K562 (cell line): Measurements from ENCODE around the gene PRRC2A. TPM values are rescaled to one million over a fixed set of nuclear protein-coding genes. Genes with fewer than 3 reads are reported as not detected.

Source experiments
- CBFA2T3 ChIP-seq: fragments of 450-650 bp; IDR thresholded peaks from 2 replicates; pipeline ENCODE4 v1.6.1; 2017
- CREB1 ChIP-seq, 2 experiments: sonication (generic) in 1 of 2; formaldehyde crosslinking in 1 of 2; IDR thresholded peaks; 2 replicates each; pipeline versions ENCODE4 v1.6.1 to v1.8.0; 2012 to 2022; ENCODE audit warnings: inconsistent platforms in 1 of 2, mild to moderate bottlenecking in 1 of 2, missing genetic modification reagents in 1 of 2, moderate library complexity in 1 of 2
- MBD2 ChIP-seq: sonication (generic); IDR thresholded peaks from 2 replicates; pipeline ENCODE4 v1.6.1; 2016; ENCODE audit warnings: low read depth, borderline replicate concordance
- MCM5 ChIP-seq: fragments of 450-650 bp; IDR thresholded peaks from 2 replicates; pipeline ENCODE4 v1.6.1; 2016; ENCODE audit warnings: low read depth
- MYBL2 ChIP-seq, 2 experiments: fragments of 450-650 bp in 1 of 2; sonication (generic) in 1 of 2; formaldehyde crosslinking in 1 of 2; IDR thresholded peaks; 2 replicates each; pipeline versions ENCODE4 v1.6.1 to v1.8.1; 2017 to 2022; ENCODE audit warnings: borderline replicate concordance in 1 of 2, inconsistent platforms in 1 of 2, low read depth in 1 of 2, mild to moderate bottlenecking in 1 of 2, missing genetic modification reagents in 1 of 2, moderate library complexity in 1 of 2
- OTX1 ChIP-seq: fragments of 450-650 bp; formaldehyde crosslinking; IDR thresholded peaks from 2 replicates; pipeline ENCODE4 v1.4.0; 2022; ENCODE audit warnings: mild to moderate bottlenecking
- PYGO2 ChIP-seq: fragments of 450-650 bp; IDR thresholded peaks from 2 replicates; pipeline ENCODE4 v1.6.1; 2016; ENCODE audit warnings: mild to moderate bottlenecking, missing genetic modification characterization, moderate library complexity, missing compliant biosample characterization
- RFX7 ChIP-seq: fragments of 250-450 bp; sonication (Bioruptor Pico); IDR thresholded peaks from 2 replicates; pipeline ENCODE4 v1.5.1; 2021; ENCODE audit warnings: mild to moderate bottlenecking
- TCF7 ChIP-seq: sonication (generic); IDR thresholded peaks from 2 replicates; pipeline ENCODE4 v1.6.1; 2016; ENCODE audit warnings: antibody characterized with exemption, borderline replicate concordance
- TRIM24 ChIP-seq, 2 experiments: fragments of 450-650 bp; IDR thresholded peaks; 2 replicates each; pipeline ENCODE4 v1.6.1; 2016
- ZBTB12 ChIP-seq: fragments of 250-450 bp; sonication (Bioruptor Pico); IDR thresholded peaks from 2 replicates; pipeline ENCODE4 v1.4.0; 2020
- ZBTB17 ChIP-seq: fragments of 450-650 bp; formaldehyde crosslinking; IDR thresholded peaks from 2 replicates; pipeline ENCODE4 v1.4.0; 2020; ENCODE audit warnings: mild to moderate bottlenecking
- ZBTB7A ChIP-seq: IDR thresholded peaks from 2 replicates; pipeline ENCODE4 v1.6.1; 2011; ENCODE audit warnings: low read depth, mild to moderate bottlenecking, low read length, moderate library complexity, borderline replicate concordance; ENCODE audit not compliant: control insufficient read depth
- ZNF146 ChIP-seq: IDR thresholded peaks from one replicate; pipeline ENCODE4 v1.6.1; 2018; ENCODE audit warnings: missing compliant biosample characterization; ENCODE audit not compliant: unreplicated experiment
- ZNF324 ChIP-seq: fragments of 250-450 bp; sonication (Bioruptor Pico); IDR thresholded peaks from 2 replicates; pipeline ENCODE4 v1.4.0; 2020; ENCODE audit warnings: mild to moderate bottlenecking
- ZNF41 ChIP-seq: fragments of 250-450 bp; sonication (Bioruptor Pico); conservative IDR thresholded peaks from 2 replicates; pipeline ENCODE4 v1.4.0; 2020; ENCODE audit warnings: mild to moderate bottlenecking
- ZNF551 ChIP-seq: fragments of 250-450 bp; sonication (Bioruptor Pico); IDR thresholded peaks from 2 replicates; pipeline ENCODE4 v1.5.0; 2021; ENCODE audit warnings: mild to moderate bottlenecking, moderate library complexity
- ZNF583 ChIP-seq: fragments of 250-450 bp; sonication (Bioruptor Pico); IDR thresholded peaks from 2 replicates; pipeline ENCODE4 v1.4.0; 2020
- ZNF780A ChIP-seq: fragments of 250-450 bp; sonication (Bioruptor Pico); IDR thresholded peaks from 2 replicates; pipeline ENCODE4 v1.5.0; 2021; ENCODE audit warnings: mild to moderate bottlenecking
- polyA plus RNA-seq, 8 experiments: library from polyadenylated mRNA; depleted of rRNA in 4 of 8; stranded (reverse) in 5 of 8; unstranded in 3 of 8; fragments of >200 nt; fragmentation: Nextera tagmentation in 2 of 8; fragmentation: Illumina TruSeq in 1 of 8; extraction: Ambion mirVana in 2 of 8; extraction: Trizol in 1 of 8; gene quantifications; 2 replicates each; pipeline versions ENCODE4 v1.2.1 to v1.2.3, GENCODE V29; 2011 to 2014; ENCODE audit warnings: inconsistent platforms in 1 of 8, missing spikeins in 1 of 8
- total RNA-seq, 7 experiments: library from RNA; depleted of rRNA in 6 of 7; stranded (reverse); fragments of >200 nt in 6 of 7; fragmentation: Illumina TruSeq in 2 of 7; extraction: Trizol in 2 of 7; gene quantifications; 2 replicates each; pipeline versions ENCODE4 v1.2.1 to v1.2.3, GENCODE V29; 2011 to 2021; ENCODE audit warnings: low replicate concordance in 1 of 7
- TF ChIP-seq, protein P1 (sequence below): fragments of 250-450 bp; sonication (Bioruptor Pico); IDR thresholded peaks from 2 replicates; pipeline ENCODE4 v1.8.0; 2022; ENCODE audit warnings: moderate library complexity, mild to moderate bottlenecking, inconsistent platforms
- TF ChIP-seq, protein P2 (sequence below): fragments of 250-450 bp; sonication (Bioruptor Pico); IDR thresholded peaks from 2 replicates; pipeline ENCODE4 v1.5.0; 2021
- TF ChIP-seq, protein P3 (sequence below): sonication (generic); formaldehyde crosslinking; IDR thresholded peaks from 2 replicates; pipeline ENCODE4 v1.8.1; 2023; ENCODE audit warnings: mild to moderate bottlenecking, missing genetic modification reagents
- TF ChIP-seq, protein P4 (sequence below): conservative IDR thresholded peaks from 2 replicates; pipeline ENCODE4 v1.6.1; 2011; ENCODE audit warnings: low read depth, mild to moderate bottlenecking, low read length; ENCODE audit not compliant: control insufficient read depth

PRRC2A gene
- total and polyA plus RNA-seq, 9 of the 15 experiments (the other 6 are each of a cell fraction or from before 2014, with no cell fraction given) = 1.0 to 332 (median 63.0) TPM

DNA sequence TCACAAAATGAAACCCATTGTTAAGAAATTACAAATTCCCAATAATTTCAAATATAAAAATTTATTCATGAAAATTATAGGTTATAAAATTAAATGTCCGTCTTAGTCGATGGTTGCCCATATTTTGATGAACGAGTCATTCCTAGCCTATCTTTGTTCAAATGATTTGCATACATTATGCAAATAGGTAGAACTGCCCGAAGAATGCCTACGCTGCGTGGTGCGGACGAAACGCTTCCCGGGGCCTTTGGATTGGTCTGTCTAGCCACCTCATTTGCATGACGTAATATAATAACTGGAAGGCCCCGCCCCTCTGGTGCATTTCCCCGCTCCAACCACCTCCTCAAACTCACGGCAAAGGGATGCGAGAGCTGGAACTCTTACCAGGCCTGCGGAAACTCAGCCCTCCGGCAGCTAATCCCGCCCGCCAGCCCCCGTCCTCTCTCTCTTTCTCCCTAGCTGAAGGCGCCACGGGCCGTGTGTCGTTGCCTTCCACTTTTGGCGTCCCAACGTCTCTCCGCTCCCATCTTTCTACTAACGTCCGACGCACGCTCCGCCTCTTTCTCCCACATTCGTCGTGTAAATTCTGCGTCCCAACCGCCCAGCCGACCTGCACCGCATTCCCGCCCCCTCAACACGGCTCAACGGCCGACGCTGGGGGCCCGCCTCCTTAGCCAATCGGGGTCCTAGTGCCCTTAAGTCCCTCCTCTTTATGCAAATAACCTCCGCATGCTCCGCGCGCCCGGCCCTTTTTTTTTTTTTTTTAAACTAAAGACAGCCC is 520 bp upstream of the PRRC2A start (continued):
- peak; percentile 96 for TF ChIP-seq MYBL2 (IDR thresholded peaks at IDR 0.05; ENCODE audit: low read depth)
- TF ChIP-seq MYBL2 (CRISPR knock-in tag; IDR thresholded peaks at IDR 0.05; ENCODE audit: borderline replicate concordance) = no peak
- no peak for TF ChIP-seq PYGO2 (tag)
- TF ChIP-seq CBFA2T3 = no peak
- 0 out of 2 replicates have a peak, but pooled peaks have one; percentile 50 for TF ChIP-seq ZNF41 (CRISPR knock-in tag)
- TF ChIP-seq TRIM24 (IDR thresholded peaks at IDR 0.05) = peak in 1 of 2 experiments; percentile 8; a peak in 1 of 4 replicates
- TF ChIP-seq, protein P1, sequence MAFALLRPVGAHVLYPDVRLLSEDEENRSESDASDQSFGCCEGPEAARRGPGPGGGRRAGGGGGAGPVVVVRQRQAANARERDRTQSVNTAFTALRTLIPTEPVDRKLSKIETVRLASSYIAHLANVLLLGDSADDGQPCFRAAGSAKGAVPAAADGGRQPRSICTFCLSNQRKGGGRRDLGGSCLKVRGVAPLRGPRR = no peak; the same call in 1 of the 2 replicates
- peak; percentile 53; the same call in 1 of the 2 replicates for TF ChIP-seq ZBTB17 (CRISPR knock-in tag)
- TF ChIP-seq, protein P2, sequence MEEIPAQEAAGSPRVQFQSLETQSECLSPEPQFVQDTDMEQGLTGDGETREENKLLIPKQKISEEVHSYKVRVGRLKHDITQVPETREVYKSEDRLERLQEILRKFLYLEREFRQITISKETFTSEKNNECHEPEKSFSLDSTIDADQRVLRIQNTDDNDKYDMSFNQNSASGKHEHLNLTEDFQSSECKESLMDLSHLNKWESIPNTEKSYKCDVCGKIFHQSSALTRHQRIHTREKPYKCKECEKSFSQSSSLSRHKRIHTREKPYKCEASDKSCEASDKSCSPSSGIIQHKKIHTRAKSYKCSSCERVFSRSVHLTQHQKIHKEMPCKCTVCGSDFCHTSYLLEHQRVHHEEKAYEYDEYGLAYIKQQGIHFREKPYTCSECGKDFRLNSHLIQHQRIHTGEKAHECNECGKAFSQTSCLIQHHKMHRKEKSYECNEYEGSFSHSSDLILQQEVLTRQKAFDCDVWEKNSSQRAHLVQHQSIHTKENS = no peak
- TF ChIP-seq ZNF551 (CRISPR knock-in tag) = no peak
- TF ChIP-seq ZBTB12 (CRISPR knock-in tag) = peak; percentile 84
- no peak for TF ChIP-seq RFX7 (CRISPR knock-in tag)
- TF ChIP-seq, protein P3, sequence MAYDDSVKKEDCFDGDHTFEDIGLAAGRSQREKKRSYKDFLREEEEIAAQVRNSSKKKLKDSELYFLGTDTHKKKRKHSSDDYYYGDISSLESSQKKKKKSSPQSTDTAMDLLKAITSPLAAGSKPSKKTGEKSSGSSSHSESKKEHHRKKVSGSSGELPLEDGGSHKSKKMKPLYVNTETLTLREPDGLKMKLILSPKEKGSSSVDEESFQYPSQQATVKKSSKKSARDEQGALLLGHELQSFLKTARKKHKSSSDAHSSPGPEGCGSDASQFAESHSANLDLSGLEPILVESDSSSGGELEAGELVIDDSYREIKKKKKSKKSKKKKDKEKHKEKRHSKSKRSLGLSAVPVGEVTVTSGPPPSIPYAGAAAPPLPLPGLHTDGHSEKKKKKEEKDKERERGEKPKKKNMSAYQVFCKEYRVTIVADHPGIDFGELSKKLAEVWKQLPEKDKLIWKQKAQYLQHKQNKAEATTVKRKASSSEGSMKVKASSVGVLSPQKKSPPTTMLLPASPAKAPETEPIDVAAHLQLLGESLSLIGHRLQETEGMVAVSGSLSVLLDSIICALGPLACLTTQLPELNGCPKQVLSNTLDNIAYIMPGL (CRISPR knock-in tag) = 0 out of 2 replicates have a peak, but pooled peaks have one; percentile 32
- TF ChIP-seq OTX1 (CRISPR knock-in tag) = peak; percentile 97
- TF ChIP-seq ZNF324 (CRISPR knock-in tag) = peak; percentile 17; the same call in 1 of the 2 replicates
- TF ChIP-seq MCM5 = no peak
- peak; percentile 96 for TF ChIP-seq CREB1 (IDR thresholded peaks at IDR 0.05)
- peak; percentile 96 for TF ChIP-seq CREB1 (CRISPR knock-in tag; IDR thresholded peaks at IDR 0.05)
- no peak for TF ChIP-seq ZNF780A
- TF ChIP-seq ZNF583 = peak; percentile 80; the same call in 1 of the 2 replicates
- TF ChIP-seq TCF7 = no peak; the same call in 1 of the 2 replicates
- no peak for TF ChIP-seq ZBTB7A
- no peak for TF ChIP-seq ZNF146 (CRISPR knock-in tag)
- TF ChIP-seq MBD2 = peak; percentile 76
- TF ChIP-seq, protein P4, sequence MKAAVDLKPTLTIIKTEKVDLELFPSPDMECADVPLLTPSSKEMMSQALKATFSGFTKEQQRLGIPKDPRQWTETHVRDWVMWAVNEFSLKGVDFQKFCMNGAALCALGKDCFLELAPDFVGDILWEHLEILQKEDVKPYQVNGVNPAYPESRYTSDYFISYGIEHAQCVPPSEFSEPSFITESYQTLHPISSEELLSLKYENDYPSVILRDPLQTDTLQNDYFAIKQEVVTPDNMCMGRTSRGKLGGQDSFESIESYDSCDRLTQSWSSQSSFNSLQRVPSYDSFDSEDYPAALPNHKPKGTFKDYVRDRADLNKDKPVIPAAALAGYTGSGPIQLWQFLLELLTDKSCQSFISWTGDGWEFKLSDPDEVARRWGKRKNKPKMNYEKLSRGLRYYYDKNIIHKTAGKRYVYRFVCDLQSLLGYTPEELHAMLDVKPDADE = no peak
